ENCODE results near the gene FMNL2. TPM values are rescaled to one million over a fixed set of nuclear protein-coding genes. Genes with fewer than 3 reads are reported as not detected.
"Not testable (repeated sequence)": the region's sequence is repeated elsewhere in the genome, so short reads cannot be mapped to it uniquely, and the experiment has no call there.

FMNL2 gene
- total and polyA plus RNA-seq, 10 donors = 8.8 to 59.3 (median 33.5) TPM

- no peak for DNase-seq
- no peak overlapping the region for H3K4me3 ChIP-seq
- no peaks in the 10 kb centered on the region for H3K9me3 ChIP-seq
- H3K27ac ChIP-seq = no peak overlapping the region
- TF ChIP-seq CTCF (IDR thresholded peaks at IDR 0.05 in 8 of 11, conservative IDR thresholded peaks at IDR 0.05 in 3 of 11) = no peak
- no peak for TF ChIP-seq POLR2A (IDR thresholded peaks at IDR 0.05)
- no peak for TF ChIP-seq POLR2AphosphoS5 (IDR thresholded peaks at IDR 0.05)
- peaks cover 0 to 16% (median 7%) of the 10 kb centered on the region in 6 donors for H3K4me1 ChIP-seq
- H3K36me3 ChIP-seq = no peaks in the 10 kb centered on the region
- no peaks in the 10 kb centered on the region for H3K27me3 ChIP-seq (replicated peaks in 1 of 7)
- intact Hi-C loops (cut with DNase I; ENCODE audit: low total_unique reads) = no loop called here
- 85 to 95% (median 93%) methylated on average over 1 of the region's 1 CpG for WGBS, 5 donors
Measured at GRCh38 chr2:152518034-152518433, 183.1 kb downstream of the FMNL2 start.

- Histone ChIP-seq H3K36me3 (no peaks in the 10 kb centered on the region), H3K4me3 (no peak overlapping the region), H3K9me3 (no peaks in the 10 kb centered on the region), H3K4me1 (peaks cover 0 to 16% (median 7%) of the 10 kb centered on the region in 6 donors), H3K27me3 (replicated peaks in 1 of 7) (no peaks in the 10 kb centered on the region), H3K27ac (no peak overlapping the region)
- no peak for TF ChIP-seq POLR2A (IDR thresholded peaks at IDR 0.05)
- TF ChIP-seq CTCF (IDR thresholded peaks at IDR 0.05 in 8 of 11, conservative IDR thresholded peaks at IDR 0.05 in 3 of 11) = no peak
- no peak for TF ChIP-seq POLR2AphosphoS5 (IDR thresholded peaks at IDR 0.05)
- DNase-seq = no peak
- intact Hi-C loops (cut with DNase I; ENCODE audit: low total_unique reads) = no loop called here
- 57 to 81% (median 63%) methylated on average over 14 of the region's 14 CpGs for WGBS, 5 donors
Measured at GRCh38 chr2:152518641-152519580, 183.9 kb downstream of the FMNL2 start.

- Histone ChIP-seq H3K36me3 (no peaks in the 10 kb centered on the region), H3K9me3 (no peaks in the 10 kb centered on the region), H3K27me3 (replicated peaks in 1 of 7) (no peaks in the 10 kb centered on the region), H3K4me3 (no peak overlapping the region), H3K4me1 (peaks cover 0 to 16% (median 7%) of the 10 kb centered on the region in 6 donors), H3K27ac (no peak overlapping the region)
- intact Hi-C loops (cut with DNase I; ENCODE audit: low total_unique reads) = no loop called here
- TF ChIP-seq POLR2AphosphoS5 (IDR thresholded peaks at IDR 0.05) (no peak), CTCF (IDR thresholded peaks at IDR 0.05 in 8 of 11, conservative IDR thresholded peaks at IDR 0.05 in 3 of 11) (no peak), POLR2A (IDR thresholded peaks at IDR 0.05) (no peak)
- no peak for DNase-seq
- WGBS, 5 donors = 25 to 64% (median 45%) methylated on average over 2 of the region's 2 CpGs
Measured at GRCh38 chr2:152519581-152519952, 184.6 kb downstream of the FMNL2 start.

GRCh38 chr2:152520759-152521158 is 185.8 kb downstream of the FMNL2 start:
- TF ChIP-seq POLR2A (IDR thresholded peaks at IDR 0.05) (no peak), CTCF (IDR thresholded peaks at IDR 0.05 in 8 of 11, conservative IDR thresholded peaks at IDR 0.05 in 3 of 11) (no peak), POLR2AphosphoS5 (IDR thresholded peaks at IDR 0.05) (no peak)
- intact Hi-C loops (cut with DNase I; ENCODE audit: low total_unique reads) = no loop called here

GRCh38 chr2:152522446-152522845 is 187.5 kb downstream of the FMNL2 start:
- not testable (repeated sequence) for H3K27ac ChIP-seq, DNase-seq
- WGBS, 5 donors = 60 to 81% (median 73%) methylated on average over 3 of the region's 3 CpGs

More at GRCh38 chr2:152520759-152521158, 185.8 kb downstream of the FMNL2 start:
- Histone ChIP-seq H3K4me1 (peaks cover 2 to 26% (median 8%) of the 10 kb centered on the region in 6 donors), H3K9me3 (no peaks in the 10 kb centered on the region), H3K36me3 (no peaks in the 10 kb centered on the region), H3K27ac (no peak overlapping the region), H3K4me3 (no peak overlapping the region), H3K27me3 (replicated peaks in 1 of 7) (no peaks in the 10 kb centered on the region)
- DNase-seq = no peak

More at GRCh38 chr2:152522446-152522845, 187.5 kb downstream of the FMNL2 start:
- intact Hi-C loops (cut with DNase I; ENCODE audit: low total_unique reads); H3K9me3 ChIP-seq; H3K4me3 ChIP-seq; H3K36me3 ChIP-seq; H3K27me3 ChIP-seq (replicated peaks in 1 of 7): not testable (repeated sequence)
- peaks cover 9 to 34% (median 14%) of the 10 kb centered on the region in 6 donors for H3K4me1 ChIP-seq

Data from spleen (tissue), 11 donors.